ENCODE results near the gene FUT8.

FUT8 gene

DNA sequence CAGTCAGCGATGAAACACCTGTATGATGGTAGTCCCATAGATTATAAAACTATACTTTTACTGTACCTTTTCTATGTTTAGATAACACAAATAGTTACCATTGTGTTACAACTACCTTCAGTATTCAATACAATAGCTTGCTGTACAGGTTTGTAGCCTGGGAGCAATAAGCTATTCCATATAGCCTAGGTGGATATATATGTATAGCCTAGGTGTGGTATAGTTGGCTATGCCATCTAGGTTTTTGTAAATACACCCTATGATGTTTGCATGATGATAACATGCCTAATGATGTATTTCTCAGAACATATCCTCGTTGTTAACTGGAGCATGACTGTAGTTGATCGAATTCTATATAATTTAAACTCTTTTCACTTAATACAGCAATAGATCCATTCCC is 316.1 kb downstream of the FUT8 start:
- no peak for DNase-seq

DNA sequence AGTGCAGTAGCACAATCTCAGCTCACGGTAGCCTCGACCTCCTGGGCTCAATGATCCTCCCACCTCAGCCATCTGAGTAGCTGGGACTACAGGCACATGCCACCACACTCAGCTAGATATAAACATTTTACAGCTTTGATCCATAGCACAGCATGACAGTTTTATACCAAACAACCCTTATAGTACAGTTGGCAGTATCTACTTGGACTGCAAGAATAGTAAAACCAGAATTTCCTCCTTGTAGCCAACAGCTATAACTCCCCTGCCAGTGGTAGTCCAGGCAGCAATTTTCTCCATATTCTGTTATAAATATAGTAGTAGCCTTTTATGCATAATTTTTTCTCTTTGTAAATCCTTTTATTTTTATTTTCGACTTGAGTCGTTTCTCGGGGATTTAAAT is 317.0 kb downstream of the FUT8 start:
- no peak for DNase-seq

DNA sequence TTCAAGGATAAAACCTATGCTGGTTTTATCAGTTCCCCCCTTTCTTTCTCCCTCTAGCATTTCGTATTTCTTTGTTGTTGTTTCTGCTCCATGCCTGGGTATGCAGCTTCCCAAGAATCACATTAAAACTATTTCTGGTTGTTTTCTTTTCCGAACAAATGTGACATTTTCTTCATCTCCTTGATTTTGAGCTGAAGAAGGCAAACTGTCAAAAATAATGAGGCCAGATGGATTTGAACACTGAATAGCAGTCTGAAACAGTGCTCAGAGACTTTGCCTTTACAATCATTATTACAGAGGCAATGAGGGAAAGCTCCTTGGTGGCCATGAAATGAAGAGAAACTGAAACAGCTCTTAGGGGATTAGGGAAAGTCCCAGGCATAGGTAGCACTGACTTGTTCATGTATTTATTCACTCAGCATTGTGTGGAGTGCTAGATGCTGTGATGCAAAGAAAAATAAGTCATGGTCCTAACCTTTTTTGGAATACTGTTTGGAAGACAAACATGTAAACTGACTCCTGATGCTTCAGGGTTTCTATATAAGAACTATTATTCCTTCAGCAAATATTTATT is 319.5 kb downstream of the FUT8 start:
- DNase-seq = peak; percentile 10

DNA sequence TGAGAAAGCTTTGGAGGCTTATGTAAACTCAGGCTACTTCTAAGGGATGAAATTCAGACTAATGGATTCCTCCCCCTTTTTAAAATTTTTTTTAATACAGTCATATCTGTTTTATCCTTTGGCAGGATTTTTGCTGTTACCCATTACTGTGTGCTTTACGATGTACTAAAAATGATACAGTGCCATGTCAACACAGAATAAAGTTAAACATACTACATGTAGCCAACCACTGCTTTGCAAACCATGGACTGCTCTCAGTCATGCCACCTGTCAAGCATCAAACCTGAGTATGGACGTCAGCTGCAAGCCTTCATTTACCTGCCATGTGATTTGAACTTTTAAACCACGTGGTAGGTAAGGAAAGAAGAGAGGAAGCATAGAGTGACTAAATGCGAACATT is 325.8 kb downstream of the FUT8 start:
- DNase-seq = no peak

DNA sequence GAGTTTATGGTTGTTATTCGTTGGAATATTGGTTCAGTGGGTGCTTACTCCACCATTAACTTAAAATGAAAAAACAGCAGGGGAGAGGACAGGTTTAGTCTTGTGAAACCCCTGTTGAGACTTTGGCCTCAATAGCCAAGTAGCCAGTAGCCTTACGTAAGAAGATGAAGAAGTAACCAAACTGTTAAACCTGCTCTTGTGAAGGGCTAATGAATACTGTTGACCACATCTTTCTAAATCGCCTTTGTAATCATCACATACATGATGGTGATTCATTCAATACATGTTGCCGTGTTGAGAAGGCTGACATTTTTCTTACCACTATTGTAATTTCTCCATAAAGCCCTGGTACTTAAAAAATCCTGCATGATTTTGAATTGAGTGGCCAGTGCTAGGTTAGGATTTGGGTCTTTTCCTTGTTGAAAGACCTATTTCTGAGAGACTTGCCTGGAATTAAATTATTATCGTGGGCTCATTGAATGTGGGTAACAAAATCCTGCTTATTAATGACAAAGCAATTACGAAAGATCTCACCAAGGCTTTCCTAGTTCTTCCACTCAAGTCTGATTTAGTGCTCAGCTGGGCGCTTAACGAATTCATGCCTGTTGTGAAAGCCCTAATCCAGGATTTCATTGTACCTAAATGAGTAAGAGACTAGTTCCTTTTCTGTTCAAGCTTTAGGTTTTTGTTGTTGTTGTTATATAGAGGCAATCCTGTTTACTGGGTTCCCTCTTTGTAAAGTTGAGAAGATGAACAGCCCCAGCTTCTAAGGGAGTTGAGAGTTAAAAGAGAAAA is 333.1 kb downstream of the FUT8 start:
- no peak for DNase-seq

DNA sequence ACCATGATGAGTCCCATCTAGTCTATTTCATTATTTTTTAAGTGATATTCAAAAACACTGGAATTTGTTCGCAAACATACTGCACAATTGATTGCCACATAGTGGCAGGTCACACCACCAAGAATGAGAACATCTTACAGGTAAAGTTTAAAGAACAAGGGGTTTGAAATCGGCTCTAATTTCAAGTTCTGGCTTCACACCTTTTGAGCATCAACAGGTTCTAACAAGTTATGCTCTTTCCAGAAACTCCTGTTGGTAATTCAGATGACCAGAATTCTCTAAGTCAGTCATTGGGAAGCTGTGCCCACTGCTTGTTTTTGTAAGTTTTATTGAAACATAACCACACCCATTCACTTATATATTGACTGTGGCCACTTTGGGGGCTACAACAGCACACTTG is 336.3 kb downstream of the FUT8 start:
- no peak for DNase-seq

DNA sequence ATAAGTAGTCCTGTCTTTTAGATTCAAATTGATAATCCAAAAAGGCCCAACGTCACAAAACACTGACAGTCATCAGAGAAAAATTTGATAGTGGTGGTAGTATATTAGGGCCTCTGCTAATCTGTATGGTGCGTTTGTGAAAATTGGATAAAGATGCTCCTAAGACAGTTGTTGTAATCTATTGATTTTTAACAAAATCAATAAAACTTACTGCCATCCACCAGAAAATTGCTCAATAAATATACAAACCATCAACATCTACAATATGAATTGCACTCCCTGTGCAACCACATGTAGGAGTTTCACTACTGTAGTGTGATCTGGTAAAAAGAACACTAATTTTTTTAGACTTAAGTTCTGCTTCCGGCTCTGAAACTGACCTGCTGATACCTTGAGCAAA is 336.8 kb downstream of the FUT8 start:
- DNase-seq = no peak

DNA sequence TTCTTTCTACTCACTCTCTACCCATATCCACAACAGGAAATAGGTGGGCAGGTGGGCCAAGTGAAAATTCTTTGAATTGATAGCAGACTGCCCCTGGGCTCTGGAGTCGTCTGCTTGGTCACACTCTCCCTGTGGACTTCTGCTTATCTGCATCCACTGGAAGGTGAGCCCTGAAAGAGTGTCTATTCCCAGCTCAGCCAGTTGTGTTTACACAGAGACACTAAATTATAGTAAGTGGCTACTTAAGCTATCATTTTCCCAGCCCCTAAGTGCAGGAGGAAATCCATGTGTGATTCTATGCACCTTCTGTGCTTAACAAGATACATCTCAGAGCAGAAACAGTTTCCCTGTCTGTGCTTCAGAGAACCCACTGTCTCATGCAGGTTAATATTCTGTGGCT is 338.4 kb downstream of the FUT8 start:
- no peak for DNase-seq

DNA sequence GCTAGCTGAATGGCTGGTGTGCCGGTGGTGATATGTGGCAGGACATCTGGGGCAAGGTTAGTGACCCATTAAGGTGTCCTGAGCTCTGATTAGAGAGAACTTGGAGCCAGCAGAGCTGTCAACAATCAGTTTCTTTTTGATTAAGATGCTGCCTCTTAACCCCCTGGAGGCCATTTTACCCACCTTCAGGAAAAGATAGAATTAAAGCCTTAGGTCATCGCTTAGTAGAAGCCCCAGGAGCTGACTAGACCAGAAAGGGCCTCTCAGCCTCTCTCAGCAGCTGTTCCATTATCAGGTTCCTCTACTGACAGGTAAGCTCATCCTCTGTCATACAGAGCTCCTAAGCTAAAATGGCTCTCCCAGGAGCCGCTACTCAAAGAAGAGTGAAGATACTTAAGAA is 339.0 kb downstream of the FUT8 start:
- DNase-seq = no peak

DNA sequence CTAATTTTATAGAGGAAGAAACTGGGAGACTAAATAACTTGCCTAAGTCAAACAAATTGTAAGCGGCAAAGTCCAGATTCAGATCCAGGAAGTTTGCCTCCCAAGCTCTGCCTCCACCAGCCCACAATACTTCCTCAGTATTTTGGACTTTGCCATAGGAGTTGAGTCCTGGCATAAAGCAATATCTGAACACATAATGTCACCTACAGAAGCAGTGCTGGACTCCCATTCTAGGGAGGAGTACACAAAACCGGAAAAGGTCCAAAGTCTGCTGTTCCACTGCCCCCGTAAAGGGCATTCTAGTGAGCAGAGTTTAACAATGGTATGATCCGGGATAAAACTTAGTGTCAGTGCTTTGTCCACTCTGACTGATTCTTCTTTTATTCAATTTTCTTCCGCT is 340.5 kb downstream of the FUT8 start:
- no peak for DNase-seq

DNA sequence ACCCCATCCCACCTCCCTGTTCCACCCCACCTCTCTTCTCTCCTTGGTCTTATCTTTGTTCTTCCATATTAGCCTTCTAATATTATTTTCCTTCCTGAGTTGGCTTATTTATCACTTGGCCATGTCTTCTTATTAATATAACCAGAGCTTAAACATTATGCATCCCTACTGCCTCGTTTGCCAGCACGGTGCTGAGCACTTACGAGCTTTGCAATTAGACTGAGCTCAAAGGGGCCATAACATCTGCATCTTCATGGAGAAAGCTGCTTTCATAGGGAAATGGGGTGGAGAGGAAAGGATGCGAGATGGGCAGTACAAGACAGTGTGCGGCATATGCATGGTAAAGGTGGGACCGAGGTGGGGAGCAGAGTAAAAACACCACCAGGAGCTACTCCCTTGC is 342.8 kb downstream of the FUT8 start:
- DNase-seq = no peak

DNA sequence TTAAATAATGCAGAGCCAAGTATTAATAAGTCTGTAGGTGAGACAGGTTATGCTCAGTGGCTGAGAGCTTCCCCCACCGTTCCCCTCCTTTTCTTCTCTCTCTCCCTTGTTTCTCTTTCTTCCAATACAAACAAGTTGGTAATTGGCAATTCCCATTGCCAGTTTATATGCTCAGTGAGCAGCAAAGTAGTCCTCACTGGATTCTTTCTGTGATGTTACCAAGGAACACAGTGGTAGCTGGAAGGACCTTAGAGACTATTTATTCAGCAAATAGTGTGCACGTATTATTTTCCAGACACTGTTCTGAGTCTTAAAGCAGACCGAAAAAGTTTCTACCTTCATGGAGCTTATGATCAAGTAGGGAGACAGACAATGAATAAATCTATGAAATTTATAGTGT is 344.4 kb downstream of the FUT8 start:
- no peak for DNase-seq

DNA sequence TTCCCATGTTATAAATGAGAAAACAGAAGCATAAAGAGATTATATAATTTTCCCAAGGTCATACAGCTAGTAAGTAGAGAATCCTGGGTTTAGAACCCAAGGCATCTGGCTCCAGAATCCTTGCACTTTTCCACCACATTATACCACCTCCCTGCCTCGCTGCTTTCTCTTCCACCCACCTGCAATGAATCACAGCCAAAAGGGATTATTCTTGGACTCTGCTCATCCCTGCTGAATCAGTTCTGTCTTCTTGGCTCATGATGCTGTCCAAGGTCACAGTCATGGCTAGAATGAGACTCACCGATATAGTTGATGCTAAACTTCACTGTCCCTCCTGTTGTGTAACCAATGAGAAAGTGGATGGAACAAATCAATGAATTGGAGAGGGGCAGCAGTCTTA is 356.6 kb downstream of the FUT8 start:
- DNase-seq = no peak

DNA sequence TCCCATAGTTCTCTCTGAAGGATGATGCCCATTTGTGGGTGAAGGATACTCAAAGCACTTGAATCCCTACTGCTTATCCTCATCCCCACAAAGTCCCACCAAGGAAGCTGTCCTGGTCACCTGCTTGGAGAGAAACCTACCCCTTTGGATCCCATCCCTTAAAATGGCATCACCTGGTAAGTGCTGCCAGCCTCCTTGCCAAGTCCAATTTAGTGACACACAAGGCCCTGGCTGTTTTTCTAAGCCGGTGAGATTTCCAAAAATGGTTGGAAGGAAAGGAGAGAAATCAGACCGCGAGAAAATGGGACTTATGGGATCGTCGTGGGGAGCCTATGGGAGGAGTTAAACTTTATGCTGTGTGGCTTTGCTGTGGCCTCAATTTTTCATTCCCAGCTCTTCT is 358.2 kb downstream of the FUT8 start:
- DNase-seq = no peak

DNA sequence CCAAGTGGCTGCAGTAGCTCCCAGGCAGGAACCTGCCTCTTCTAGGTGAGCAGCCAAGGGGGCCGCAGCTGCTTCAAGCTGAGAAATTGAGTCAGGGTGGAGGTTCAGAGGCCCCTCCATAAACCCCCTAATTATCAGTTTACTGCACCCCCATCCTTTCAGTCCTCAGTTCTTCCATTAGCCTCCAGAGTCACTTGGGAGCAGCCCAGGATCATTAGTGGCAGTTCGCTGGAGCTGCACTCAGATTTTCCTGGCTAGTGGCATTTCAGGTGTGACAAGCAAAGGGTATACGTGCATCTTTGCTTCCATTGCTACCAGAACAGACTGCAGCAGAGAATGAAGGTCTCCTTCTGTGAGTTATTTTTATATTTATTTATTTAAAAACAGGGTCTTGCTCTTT is 358.7 kb downstream of the FUT8 start:
- DNase-seq = no peak

DNA sequence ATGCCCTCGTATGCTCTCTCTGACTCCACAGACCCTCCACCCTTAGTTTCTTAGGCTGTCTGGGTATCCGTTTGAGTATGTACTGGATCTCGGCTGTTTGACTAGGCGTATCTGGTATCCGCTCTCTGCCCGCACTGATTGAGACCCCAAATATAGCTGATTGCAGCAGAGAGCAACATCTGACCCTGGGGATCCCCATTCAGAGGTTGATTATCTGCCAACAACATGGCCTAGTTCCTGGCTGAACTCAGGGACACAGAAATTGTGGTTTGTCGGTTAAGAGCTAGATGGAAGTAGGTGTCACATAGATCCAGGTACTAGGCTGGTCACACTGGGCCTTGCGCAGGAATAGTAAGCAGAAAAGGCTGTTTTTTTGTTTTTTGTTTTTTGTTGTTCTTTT is 359.9 kb downstream of the FUT8 start:
- DNase-seq = no peak

DNA sequence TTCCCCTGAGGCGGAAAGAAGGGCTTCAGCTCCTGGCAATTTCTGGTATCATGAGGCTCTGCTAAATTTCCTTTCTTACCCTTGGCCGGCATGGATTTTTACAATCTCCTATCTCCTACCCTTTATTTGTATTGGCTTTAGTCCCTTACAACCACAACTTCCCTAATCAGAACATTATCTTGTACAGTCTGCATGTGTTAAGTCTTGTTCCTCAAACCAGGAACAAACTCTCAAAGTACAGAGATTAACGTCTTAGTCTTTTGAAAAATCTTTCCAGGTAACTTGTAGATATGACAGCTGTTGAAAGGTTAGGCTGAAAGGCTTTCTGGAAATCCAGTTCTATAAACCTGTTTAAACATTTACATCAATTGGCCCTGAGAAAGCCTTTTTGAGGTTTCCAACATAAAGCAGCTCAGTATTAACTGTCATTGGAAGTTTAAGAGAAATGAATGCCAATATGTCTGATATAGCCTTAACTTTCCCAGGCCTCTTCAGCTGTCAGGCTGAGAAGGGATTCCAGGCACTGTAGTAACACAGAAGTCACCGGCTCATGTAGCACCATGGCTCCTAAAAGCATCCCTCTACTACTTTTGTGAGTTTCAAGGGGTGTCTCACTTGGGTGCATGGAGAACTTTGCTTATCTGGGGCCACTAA is 360.5 kb downstream of the FUT8 start:
- no peak for DNase-seq

DNA sequence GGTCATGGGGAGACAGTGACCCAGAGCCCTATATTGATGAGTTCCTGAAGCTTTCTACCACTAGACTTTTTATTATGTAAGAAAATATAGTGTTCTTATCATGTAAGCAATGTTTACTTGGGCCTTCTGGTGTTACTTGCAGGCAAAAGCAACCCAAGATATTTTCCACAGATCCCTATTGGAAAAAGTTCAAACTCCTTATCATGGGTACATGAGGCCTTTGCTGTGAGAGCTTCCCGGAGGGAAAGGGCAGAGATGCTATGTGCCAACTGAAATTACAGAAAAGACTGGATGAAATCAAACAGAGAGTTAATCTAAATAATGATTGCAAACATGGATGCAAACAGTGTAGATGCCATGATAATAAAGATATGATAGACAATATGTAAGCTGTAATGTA is 361.5 kb downstream of the FUT8 start:
- no peak for DNase-seq

DNA sequence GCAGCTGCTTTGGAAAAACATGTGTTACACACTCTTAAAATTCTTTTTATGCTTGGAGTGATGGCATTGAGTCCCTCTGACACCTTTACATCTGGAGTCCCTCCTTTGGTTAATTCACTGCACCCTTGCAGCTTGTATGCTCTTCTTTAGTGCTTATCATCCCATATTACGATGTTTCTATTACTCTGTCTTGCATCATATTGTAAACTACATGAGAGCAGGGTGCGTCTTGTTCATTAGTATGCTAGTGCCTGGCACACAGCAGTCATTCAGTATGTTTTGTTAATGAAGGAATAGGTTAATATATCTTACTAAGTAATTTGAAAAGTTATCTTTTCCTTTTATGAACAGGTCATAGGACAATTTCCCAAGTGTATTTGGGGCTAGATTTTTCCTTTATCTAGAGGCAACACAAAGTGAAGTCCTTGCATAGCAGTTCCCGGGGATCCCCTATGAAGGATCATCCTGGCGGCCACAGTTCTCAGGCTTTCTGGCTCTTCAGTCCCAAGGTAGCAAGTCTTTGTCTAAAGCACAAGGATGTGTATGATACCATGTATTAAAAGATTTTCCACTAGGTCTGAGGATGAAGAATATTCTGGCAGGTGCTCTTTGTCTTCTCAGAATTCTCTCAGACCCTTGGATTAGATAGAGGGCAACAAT is 363.8 kb downstream of the FUT8 start:
- DNase-seq = no peak

DNA sequence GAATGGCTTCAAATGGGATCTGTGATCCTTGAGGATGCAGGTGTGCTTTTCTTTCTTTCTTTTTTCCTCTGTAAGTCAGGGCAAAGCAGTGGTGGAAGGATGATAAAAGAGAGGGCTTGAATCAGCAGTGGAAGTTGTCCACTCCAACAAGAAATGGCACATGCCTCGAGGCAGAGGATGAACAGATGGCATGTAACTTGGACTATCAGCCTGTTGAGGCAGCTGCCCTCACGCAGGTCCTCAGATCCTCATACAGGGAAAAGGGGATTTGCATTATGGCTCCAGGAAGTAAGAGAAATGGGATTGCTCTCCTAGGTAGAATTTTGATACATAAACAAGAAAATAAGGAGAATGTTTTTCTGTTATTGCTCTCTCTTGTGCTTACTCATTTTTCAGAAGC is 368.0 kb downstream of the FUT8 start:
- DNase-seq = no peak

DNA sequence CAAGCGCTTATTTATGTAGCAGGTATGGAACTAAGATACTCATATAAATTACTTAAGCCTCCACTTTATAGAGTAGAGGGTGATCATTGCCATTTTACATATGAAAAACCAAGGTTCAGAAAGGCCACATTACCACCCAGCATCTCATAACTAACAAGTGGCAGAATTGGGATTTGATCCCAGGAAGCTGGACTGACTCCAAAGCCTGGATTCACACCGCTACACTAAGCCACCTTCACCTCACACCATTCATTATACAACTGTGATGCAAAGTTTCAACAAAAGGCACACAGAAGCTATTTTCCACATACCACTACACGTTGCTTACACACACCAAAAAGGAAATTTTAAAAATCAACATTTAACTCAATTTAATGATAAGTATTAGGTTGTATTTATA is 370.6 kb downstream of the FUT8 start:
- no peak for DNase-seq

DNA sequence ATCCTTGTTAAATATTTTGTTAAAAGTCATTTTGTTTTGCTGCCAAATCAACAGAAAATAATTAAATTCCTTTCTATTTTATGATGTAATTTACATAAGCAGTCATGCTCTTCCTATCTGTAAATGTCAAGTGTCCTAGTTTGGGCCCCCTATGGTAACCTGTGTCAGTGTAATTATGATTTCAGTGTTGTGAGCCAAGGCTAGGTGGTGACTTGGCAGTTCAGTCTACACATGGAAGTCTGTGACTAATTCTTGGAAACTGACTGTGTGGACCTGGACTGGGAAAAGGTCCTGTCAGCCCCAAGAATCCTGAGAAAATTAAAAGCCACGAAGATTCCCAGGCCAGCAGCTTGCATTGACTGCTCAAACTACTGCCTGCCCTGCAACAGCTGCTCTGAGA is 371.0 kb downstream of the FUT8 start:
- no peak for DNase-seq

DNA sequence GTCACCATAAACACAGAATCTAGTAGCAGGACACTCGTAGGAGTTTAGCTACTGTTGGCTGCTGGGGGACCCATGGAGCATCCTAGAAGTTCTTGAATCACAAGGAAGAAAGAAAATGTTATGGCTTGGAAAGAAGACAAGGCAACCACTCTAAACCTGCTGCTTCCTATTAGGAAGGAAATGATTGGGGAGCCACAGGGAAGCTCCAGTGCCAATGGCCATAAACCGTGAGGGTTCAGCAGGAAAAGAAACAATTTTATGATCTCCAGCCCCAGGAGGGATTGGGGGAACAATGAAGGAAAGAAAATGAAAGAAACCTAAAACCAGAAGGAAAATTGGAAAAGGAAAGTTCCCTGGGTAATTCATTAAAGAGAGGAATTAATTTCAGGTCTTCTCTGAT is 372.0 kb downstream of the FUT8 start:
- no peak for DNase-seq

DNA sequence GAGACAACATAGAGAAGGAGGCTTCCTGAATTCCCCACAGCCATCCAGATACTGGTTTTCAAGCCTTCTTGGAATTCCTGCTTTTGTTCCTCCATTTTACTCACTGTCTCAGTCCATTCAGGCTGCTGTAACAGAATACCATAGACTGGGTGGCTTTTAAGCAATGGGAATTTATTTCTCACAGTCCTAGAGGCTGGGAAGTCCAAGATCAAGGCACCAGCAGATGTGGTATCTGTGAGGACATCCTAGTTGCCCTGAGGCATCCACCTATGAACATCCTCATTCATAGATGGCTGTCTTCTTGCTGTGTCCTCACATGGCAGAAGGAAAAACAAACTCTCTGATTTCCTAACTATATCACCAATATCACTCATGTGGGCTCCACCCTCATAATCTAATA is 374.9 kb downstream of the FUT8 start:
- DNase-seq = no peak

All from CD4-positive, alpha-beta T cell treated with Interleukin-12 subunit alpha and Interleukin-12 subunit beta, for 1 hour (primary cell).